HG02759 (cell line): ENCODE measurements around the gene RNF141.

Experiments used
- ATAC-seq: cut with Tn5 transposase; IDR thresholded peaks from one replicate; pipeline ENCODE4 v1.9.1; 2021; ENCODE audit warnings: mild to moderate bottlenecking, moderate library complexity; ENCODE audit not compliant: unreplicated experiment

Gene RNF141

GRCh38 chr11:10499874-10500601 is 40.9 kb downstream of the RNF141 start:
- ATAC-seq = no peak

GRCh38 chr11:10499452-10499851 is 41.5 kb downstream of the RNF141 start:
- no peak for ATAC-seq

- no peak for ATAC-seq
Measured at GRCh38 chr11:10498426-10499250, 42.3 kb downstream of the RNF141 start.

- no peak for ATAC-seq
Measured at GRCh38 chr11:10498022-10498400, 43.0 kb downstream of the RNF141 start.

- no peak for ATAC-seq
Measured at GRCh38 chr11:10497371-10498021, 43.5 kb downstream of the RNF141 start.

- ATAC-seq = no peak
Measured at GRCh38 chr11:10496296-10496936, 44.6 kb downstream of the RNF141 start.

GRCh38 chr11:10495464-10495786 is 45.6 kb downstream of the RNF141 start:
- no peak for ATAC-seq

- no peak for ATAC-seq
Measured at GRCh38 chr11:10494636-10495463, 46.1 kb downstream of the RNF141 start.

- ATAC-seq = no peak
Measured at GRCh38 chr11:10493041-10493663, 47.8 kb downstream of the RNF141 start.

- ATAC-seq = no peak
Measured at GRCh38 chr11:10492084-10492483, 48.9 kb downstream of the RNF141 start.

GRCh38 chr11:10490398-10491241 is 50.4 kb downstream of the RNF141 start:
- ATAC-seq = no peak

- no peak for ATAC-seq
Measured at GRCh38 chr11:10490032-10490397, 51.0 kb downstream of the RNF141 start.

GRCh38 chr11:10488934-10489691 is 51.9 kb downstream of the RNF141 start:
- peak; percentile 70 for ATAC-seq

GRCh38 chr11:10488121-10488933 is 52.7 kb downstream of the RNF141 start:
- peak; percentile 7 for ATAC-seq

GRCh38 chr11:10487002-10487647 is 53.9 kb downstream of the RNF141 start:
- no peak for ATAC-seq

- no peak for ATAC-seq
Measured at GRCh38 chr11:10486161-10486840, 54.7 kb downstream of the RNF141 start.

GRCh38 chr11:10485646-10486045 is 55.3 kb downstream of the RNF141 start:
- no peak for ATAC-seq
